K562 (cell line): ENCODE results near the gene HLA-DRB1. TPM values are rescaled to one million over a fixed set of nuclear protein-coding genes. Genes with fewer than 3 reads are reported as not detected.

Experiments
- ATAC-seq: fragments of 200-7000 bp; cut with Tn5 transposase; 3 replicates; pipeline ENCODE4 v1.9.1; 2020; ENCODE audit warnings: moderate library complexity
- BruUV-seq: library from RNA; stranded (reverse); fragments of 400-500 nt; replicated peaks from 2 replicates; lab custom pipeline; 2021; lab: Mats Ljungman, UMichigan
- CTCF ChIA-PET: fragments of 300-600 bp; formaldehyde crosslinking; extraction: SDS; loops from one replicate; lab custom pipeline; 2021; ENCODE audit warnings: low intra/inter-chr PET ratio; lab: Yijun Ruan, JAX
- POLR2A ChIA-PET: fragments of 300-600, 350-650 bp; sonication (Branson Sonifier 250); formaldehyde crosslinking; extraction: SDS; loops from one replicate; lab custom pipeline; 2021; ENCODE audit warnings: antibody characterized with exemption, inconsistent platforms; lab: Yijun Ruan, JAX
- DNase-seq, 4 experiments: peaks; one replicate each; pipeline versions ENCODE4 v3.0.0 to v3.0.0-alpha.2; 2011 to 2018; ENCODE audit warnings: low spot score in 3 of 4, mixed read lengths in 3 of 4; ENCODE audit errors: extremely low read depth in 1 of 4
- FAIRE-seq: peaks from 2 replicates; lab custom pipeline; 2011; peaks lifted over from hg19 to GRCh38; lab: Jason Lieb, UNC
- H2AFZ ChIP-seq: 2 replicates; pipeline ENCODE4 v1.6.0; 2011; ENCODE audit warnings: low read depth, low read length, control low read depth, inconsistent platforms
- H3K27ac ChIP-seq: fragments of 200-600 bp; 3 replicates; pipeline ENCODE4 v1.8.0; 2011; ENCODE audit warnings: low read depth, mild to moderate bottlenecking, control low read depth, inconsistent platforms, low read length, moderate library complexity, mixed read lengths; ENCODE audit errors: extremely low read depth
- H3K27me3 ChIP-seq, 2 experiments: fragments of 300-600 bp in 1 of 2; 2 replicates in 1 of 2; 3 replicates in 1 of 2; pipeline versions ENCODE4 v1.6.0 to v1.8.0; 2011; ENCODE audit warnings: inconsistent platforms in 2 of 2, low read length in 2 of 2, mild to moderate bottlenecking in 1 of 2, mixed read lengths in 1 of 2, moderate library complexity in 1 of 2; ENCODE audit not compliant: control insufficient read depth in 2 of 2, insufficient read depth in 2 of 2
- H3K36me3 ChIP-seq: fragments of 300-600 bp; 3 replicates; pipeline ENCODE4 v1.8.0; 2011; ENCODE audit warnings: mild to moderate bottlenecking, low read length, inconsistent platforms; ENCODE audit not compliant: control insufficient read depth, insufficient read depth
- H3K4me1 ChIP-seq, 2 experiments: fragments of 200-600 bp in 1 of 2; replicated peaks in 1 of 2; 2 replicates in 1 of 2; 3 replicates in 1 of 2; pipeline versions ENCODE4 v1.5.1 to v1.8.0; 2011; ENCODE audit warnings: inconsistent platforms in 2 of 2, low read length in 2 of 2, mild to moderate bottlenecking in 1 of 2, mixed read lengths in 1 of 2, moderate library complexity in 1 of 2; ENCODE audit not compliant: control insufficient read depth in 2 of 2, insufficient read depth in 2 of 2
- H3K4me2 ChIP-seq: 2 replicates; pipeline ENCODE4 v1.6.1; 2011; ENCODE audit warnings: low read length, control low read depth, inconsistent platforms, mixed read lengths; ENCODE audit not compliant: insufficient read depth
- H3K4me3 ChIP-seq: fragments of 200-600 bp; sonication (generic), shearing (Covaris generic); 2 replicates; pipeline ENCODE4 v1.5.1; 2016; ENCODE audit warnings: control low read depth, inconsistent platforms
- H3K79me2 ChIP-seq: fragments of 200-600 bp; 3 replicates; pipeline ENCODE4 v1.8.0; 2011; ENCODE audit warnings: low read length, inconsistent platforms; ENCODE audit not compliant: control insufficient read depth, insufficient read depth
- H3K9ac ChIP-seq, 2 experiments: 2 replicates each; pipeline versions ENCODE4 v1.6.0 to v1.6.1; 2011; ENCODE audit warnings: low read depth in 2 of 2, low read length in 2 of 2, control low read depth in 1 of 2, inconsistent platforms in 1 of 2, mild to moderate bottlenecking in 1 of 2, mixed read lengths in 1 of 2; ENCODE audit not compliant: insufficient read depth in 1 of 2
- H3K9me1 ChIP-seq: one replicate; pipeline ENCODE4 v1.6.0; 2011; ENCODE audit warnings: inconsistent platforms, mild to moderate bottlenecking, low read length, moderate library complexity; ENCODE audit not compliant: control insufficient read depth, insufficient read depth
- H3K9me3 ChIP-seq: replicated peaks from 2 replicates; pipeline ENCODE4 v1.5.1; 2011; ENCODE audit warnings: low read depth, low read length, inconsistent platforms; ENCODE audit not compliant: control insufficient read depth, insufficient read depth
- H4K20me1 ChIP-seq: replicated peaks from 2 replicates; pipeline ENCODE4 v1.6.1; 2011; ENCODE audit warnings: low read length, inconsistent platforms, mixed read lengths; ENCODE audit not compliant: control insufficient read depth, insufficient read depth
- BCLAF1 ChIP-seq, 2 experiments: fragments of 450-650 bp in 1 of 2; IDR thresholded peaks; 2 replicates each; pipeline ENCODE4 v1.6.1; 2011 to 2017; ENCODE audit warnings: low read depth in 2 of 2, antibody characterized with exemption in 1 of 2, borderline replicate concordance in 1 of 2, low read length in 1 of 2, mild to moderate bottlenecking in 1 of 2, mixed read lengths in 1 of 2; ENCODE audit not compliant: control insufficient read depth in 1 of 2
- CAMTA2 ChIP-seq: fragments of 250-450 bp; sonication (Bioruptor Pico); conservative IDR thresholded peaks from 2 replicates; pipeline ENCODE4 v1.5.1; 2022
- CLOCK ChIP-seq: fragments of 250-450 bp; sonication (Bioruptor Pico); IDR thresholded peaks from 2 replicates; pipeline ENCODE4 v1.4.0; 2020; ENCODE audit warnings: mild to moderate bottlenecking, moderate library complexity, borderline replicate concordance
- EZH2 ChIP-seq: IDR thresholded peaks from 2 replicates; pipeline ENCODE4 v1.6.1; 2012; ENCODE audit warnings: low read depth, mild to moderate bottlenecking, inconsistent platforms, low read length, borderline replicate concordance
- GTF2B ChIP-seq: IDR thresholded peaks from 2 replicates; pipeline ENCODE4 v1.6.1; 2011; ENCODE audit not compliant: insufficient read length; ENCODE audit errors: extremely low read depth
- HLTF ChIP-seq: fragments of 450-650 bp; IDR thresholded peaks from 2 replicates; pipeline ENCODE4 v1.6.1; 2016
- KAT7 ChIP-seq: sonication (generic); formaldehyde crosslinking; IDR thresholded peaks from 2 replicates; pipeline ENCODE4 v1.8.0; 2022; ENCODE audit warnings: missing genetic modification reagents, mild to moderate bottlenecking, borderline replicate concordance
- TCF7L2 ChIP-seq: fragments of 150-350 bp; IDR thresholded peaks from 2 replicates; pipeline ENCODE4 v1.6.1; 2016; ENCODE audit warnings: low read depth, mild to moderate bottlenecking, low read length, moderate library complexity
- WGBS: fragments of 100-300 bp; shearing (Covaris generic); methylation state at CpG from one replicate; pipeline ENCODE4 v1.1.6; 2016; ENCODE audit warnings: low coverage, mixed read lengths; ENCODE audit not compliant: insufficient coverage; ENCODE audit errors: missing lambda C conversion rate; 5-methylcytosine and 5-hydroxymethylcytosine counted together
- in situ Hi-C: fragments of 300-500 bp; cut with MboI; formaldehyde crosslinking; loops from 4 replicates; pipeline ENCODE4 v1.15.0; 2018; ENCODE audit warnings: inconsistent platforms, mixed read lengths
- intact Hi-C: fragments of 100-400 bp; cut with micrococcal nuclease; formaldehyde crosslinking; loops from 2 replicates; pipeline ENCODE4 v1.14.2; 2022
- polyA plus RNA-seq, 8 experiments: library from polyadenylated mRNA; depleted of rRNA in 4 of 8; stranded (reverse) in 5 of 8; unstranded in 3 of 8; fragments of >200 nt; fragmentation: Nextera tagmentation in 2 of 8; fragmentation: Illumina TruSeq in 1 of 8; extraction: Ambion mirVana in 2 of 8; extraction: Trizol in 1 of 8; gene quantifications; 2 replicates each; pipeline versions ENCODE4 v1.2.1 to v1.2.3, GENCODE V29; 2011 to 2014; ENCODE audit warnings: inconsistent platforms in 1 of 8, missing spikeins in 1 of 8
- total RNA-seq, 7 experiments: library from RNA; depleted of rRNA in 6 of 7; stranded (reverse); fragments of >200 nt in 6 of 7; fragmentation: Illumina TruSeq in 2 of 7; extraction: Trizol in 2 of 7; gene quantifications; 2 replicates each; pipeline versions ENCODE4 v1.2.1 to v1.2.3, GENCODE V29; 2011 to 2021; ENCODE audit warnings: low replicate concordance in 1 of 7

HLA-DRB1 gene
- total and polyA plus RNA-seq, 9 of the 15 experiments (the other 6 are each of a cell fraction or from before 2014, with no cell fraction given) = 0.06 to 0.78 (median 0.06) TPM; not detected in 6

- H2AFZ ChIP-seq = no peak overlapping the region
- H3K4me2 ChIP-seq = no peak overlapping the region
- no peaks in the 10 kb centered on the region for H4K20me1 ChIP-seq
- no TSS peak for BruUV-seq
- in situ Hi-C loops (no loop called here), intact Hi-C loops (no loop called here)
- no peaks in the 10 kb centered on the region for H3K79me2 ChIP-seq
- no peaks in the 10 kb centered on the region for H3K36me3 ChIP-seq
- TF ChIP-seq GTF2B = no peak
- no peak for TF ChIP-seq TCF7L2
- peaks cover 0 to 3% of the 10 kb centered on the region in 2 experiments; a peak in 1 of 5 replicates for H3K4me1 ChIP-seq
- CTCF ChIA-PET = no interaction called here
- no peak overlapping the region for H3K4me3 ChIP-seq
- POLR2A ChIA-PET = no interaction called here
- no peaks in the 10 kb centered on the region for H3K9me1 ChIP-seq
- ATAC-seq (no peak), FAIRE-seq (no peak), DNase-seq (no peak)
- H3K9ac ChIP-seq = no peak overlapping the region
- no peaks in the 10 kb centered on the region for H3K9me3 ChIP-seq
- no peaks in the 10 kb centered on the region for H3K27me3 ChIP-seq
- WGBS = 0% methylated on average over 2 of the region's 2 CpGs
- no peak overlapping the region for H3K27ac ChIP-seq
These were observed 18.3 kb upstream of the HLA-DRB1 start for GRCh38 chr6:32607988-32608298.

GRCh38 chr6:32607263-32607987, 17.8 kb upstream of the HLA-DRB1 start:
- no peak overlapping the region for H2AFZ ChIP-seq
- no TSS peak for BruUV-seq
- intact Hi-C loops (no loop called here), in situ Hi-C loops (no loop called here)
- no peaks in the 10 kb centered on the region for H3K9me1 ChIP-seq
- FAIRE-seq (no peak), ATAC-seq (no peak), DNase-seq (no peak)
- H3K9me3 ChIP-seq = no peaks in the 10 kb centered on the region
- no peaks in the 10 kb centered on the region for H3K27me3 ChIP-seq
- H3K27ac ChIP-seq = no peak overlapping the region
- H3K4me3 ChIP-seq = no peak overlapping the region
- 0% methylated on average over 3 of the region's 4 CpGs for WGBS
- no peaks in the 10 kb centered on the region for H4K20me1 ChIP-seq
- H3K9ac ChIP-seq = no peak overlapping the region
- ChIA-PET CTCF (no interaction called here), POLR2A (no interaction called here)
- no peaks in the 10 kb centered on the region for H3K36me3 ChIP-seq
- H3K79me2 ChIP-seq = no peaks in the 10 kb centered on the region
- H3K4me2 ChIP-seq = no peak overlapping the region
- H3K4me1 ChIP-seq = peaks cover 0 to 3% of the 10 kb centered on the region in 2 experiments; a peak in 1 of 5 replicates
- no peak for TF ChIP-seq CLOCK
- no peak for TF ChIP-seq EZH2
- no peak for TF ChIP-seq CAMTA2
- TF ChIP-seq BCLAF1 (IDR thresholded peaks at IDR 0.05; ENCODE audit: borderline replicate concordance in 1 of 2, control insufficient read depth in 1 of 2, low read depth in 2 of 2, low read length in 1 of 2) = no peak
- no peak for TF ChIP-seq KAT7 (CRISPR knock-in tag)
- TF ChIP-seq HLTF = no peak
